Cardiac fibroblast (primary cell): ENCODE measurements around the gene C16orf90.

Source experiments
- DNase-seq, 2 donors: peaks; one replicate each; pipeline versions ENCODE4 v3.0.0 to v3.0.0-alpha.2; 2010; ENCODE audit warnings: low read depth in 2 of 2
- H3K4me3 ChIP-seq, 2 donors: replicated peaks in 1 of 2; 1 replicate in 1 of 2; 2 replicates in 1 of 2; pipeline ENCODE4 v1.5.1; 2011; ENCODE audit warnings: low read depth in 2 of 2, low read length in 2 of 2, mild to moderate bottlenecking in 2 of 2, moderate library complexity in 1 of 2
- CTCF ChIP-seq: IDR thresholded peaks from one replicate; pipeline ENCODE4 v1.5.1; 2011; ENCODE audit warnings: low read depth, mild to moderate bottlenecking, low read length, inconsistent platforms

The C16orf90 gene

GRCh38 chr16:3492356-3492755 is 2.9 kb downstream of the C16orf90 start:
- DNase-seq: no peak
- no peak overlapping the region for H3K4me3 ChIP-seq
- TF ChIP-seq CTCF: no peak

- TF ChIP-seq CTCF: no peak
- no peak overlapping the region for H3K4me3 ChIP-seq
- DNase-seq: no peak
Observed at GRCh38 chr16:3490911-3491629, 4.2 kb downstream of the C16orf90 start.

GRCh38 chr16:3488801-3489200 is 6.5 kb downstream of the C16orf90 start:
- TF ChIP-seq CTCF: no peak
- DNase-seq: no peak
- H3K4me3 ChIP-seq: no peak overlapping the region

- DNase-seq: no peak
- H3K4me3 ChIP-seq: no peak overlapping the region
- TF ChIP-seq CTCF: no peak
Observed at GRCh38 chr16:3487521-3488410, 7.5 kb downstream of the C16orf90 start.

- DNase-seq: no peak
- no peak for TF ChIP-seq CTCF
- H3K4me3 ChIP-seq: no peak overlapping the region
Observed at GRCh38 chr16:3486506-3487215, 8.6 kb downstream of the C16orf90 start.

GRCh38 chr16:3485821-3486505 is 9.3 kb downstream of the C16orf90 start:
- no peak overlapping the region for H3K4me3 ChIP-seq
- no peak for DNase-seq
- TF ChIP-seq CTCF: no peak
